Right kidney (tissue), 1 donor: ENCODE results near the gene KLC4.
"Not testable (repeated sequence)": the region's sequence is repeated elsewhere in the genome, so short reads cannot be mapped to it uniquely, and the experiment has no call there.

Experiments
- DNase-seq: peaks from one replicate; pipeline ENCODE4 v3.0.0-alpha.2; 2016

The KLC4 gene

GRCh38 chr6:43035495-43036194 is 23.8 kb upstream of the KLC4 start:
- no peak for DNase-seq

- DNase-seq = no peak
These were observed 22.7 kb upstream of the KLC4 start for GRCh38 chr6:43036712-43037111.

- DNase-seq = no peak
These were observed 22.2 kb upstream of the KLC4 start for GRCh38 chr6:43037197-43037596.

GRCh38 chr6:43037706-43038105 is 21.7 kb upstream of the KLC4 start:
- no peak for DNase-seq

GRCh38 chr6:43038727-43039126 is 20.7 kb upstream of the KLC4 start:
- no peak for DNase-seq

- no peak for DNase-seq
These were observed 18.7 kb upstream of the KLC4 start for GRCh38 chr6:43040542-43041257.

GRCh38 chr6:43041475-43041874 is 18.0 kb upstream of the KLC4 start:
- not testable (repeated sequence) for DNase-seq

- no peak for DNase-seq
These were observed 16.1 kb upstream of the KLC4 start for GRCh38 chr6:43043310-43043709.

GRCh38 chr6:43045371-43045930 is 14.0 kb upstream of the KLC4 start:
- DNase-seq = no peak

- DNase-seq = no peak
These were observed 11.4 kb upstream of the KLC4 start for GRCh38 chr6:43047998-43048397.

GRCh38 chr6:43050981-43051380 is 8.4 kb upstream of the KLC4 start:
- no peak for DNase-seq

GRCh38 chr6:43052225-43052841 is 7.1 kb upstream of the KLC4 start:
- no peak for DNase-seq

GRCh38 chr6:43052842-43053544 is 6.4 kb upstream of the KLC4 start:
- DNase-seq = no peak

- peak; percentile 93 for DNase-seq
These were observed 5.8 kb upstream of the KLC4 start, which contains the start of gene CUL7 for GRCh38 chr6:43053545-43054205. CUL7 (minus strand) TSS chr6:43053851; CDS start chr6:43052788, 1,063 bp downstream.

GRCh38 chr6:43054206-43054943 is 5.1 kb upstream of the KLC4 start:
- DNase-seq = no peak

GRCh38 chr6:43055966-43056365 is 3.5 kb upstream of the KLC4 start:
- no peak for DNase-seq

- no peak for DNase-seq
These were observed 900 bp upstream of the KLC4 start for GRCh38 chr6:43058531-43058930.

GRCh38 chr6:43060034-43060754 is 763 bp downstream of the KLC4 start:
- no peak for DNase-seq

- DNase-seq = no peak
These were observed 1.6 kb downstream of the KLC4 start for GRCh38 chr6:43060755-43061633.
